Mucosa of descending colon (tissue), 3 donors: Measurements from ENCODE around the gene CTSE. TPM values are rescaled to one million over a fixed set of nuclear protein-coding genes. Genes with fewer than 3 reads are reported as not detected.

Source experiments
- ATAC-seq: fragments of 200-7000 bp; cut with Tn5 transposase; one replicate; pipeline ENCODE4 v1.9.1; 2020; ENCODE audit warnings: mild to moderate bottlenecking, moderate library complexity
- DNase-seq, 3 donors: peaks; one replicate each; pipeline ENCODE4 v3.0.0-alpha.2; 2020
- H3K36me3 ChIP-seq: fragments of 200-600 bp; one replicate; pipeline ENCODE4 v1.8.0; 2021; ENCODE audit warnings: low read depth, mild to moderate bottlenecking
- H3K4me1 ChIP-seq: fragments of 200-600 bp; one replicate; pipeline ENCODE4 v1.8.0; 2021; ENCODE audit warnings: low read depth, mild to moderate bottlenecking
- H3K4me3 ChIP-seq: fragments of 200-600 bp; one replicate; pipeline ENCODE4 v1.8.0; 2021; ENCODE audit warnings: mild to moderate bottlenecking
- H3K9me3 ChIP-seq: fragments of 200-600 bp; one replicate; pipeline ENCODE4 v1.8.0; 2021; ENCODE audit warnings: mild to moderate bottlenecking
- intact Hi-C, 2 donors: fragments of 100-400 bp; cut with DNase I in 1 of 2; cut with micrococcal nuclease in 1 of 2; formaldehyde crosslinking; loops; one replicate each; pipeline versions ENCODE4 v1.11.0 to v1.11.1; 2022; cut with DNase I, micrococcal nuclease
- total RNA-seq, 3 donors: library from RNA; stranded (reverse); fragmentation: NEBNext Ultra II Directional in 2 of 3; extraction: Animal tissue kit (Norgen Biotek cat#: 25700) in 2 of 3; gene quantifications; one replicate each; pipeline versions ENCODE4 v1.2.1 to v1.2.4, GENCODE V29; 2021 to 2023
- TF ChIP-seq, protein P1 (sequence below): fragments of 200-600 bp; IDR thresholded peaks from one replicate; pipeline ENCODE4 v1.8.0; 2022; ENCODE audit warnings: antibody characterized with exemption, mild to moderate bottlenecking
- donor health status: DM: no; HTN: no; CAD: no; lungs with moderate emphysema.
- donor health status: DM: no; HTN: no; CAD: no.
- donor health status: DM: no; HTN: yes; CAD: no.

Gene CTSE
- total RNA-seq, 3 donors from 2014 or later: 6.5 to 26.1 (median 17.7) TPM

DNA sequence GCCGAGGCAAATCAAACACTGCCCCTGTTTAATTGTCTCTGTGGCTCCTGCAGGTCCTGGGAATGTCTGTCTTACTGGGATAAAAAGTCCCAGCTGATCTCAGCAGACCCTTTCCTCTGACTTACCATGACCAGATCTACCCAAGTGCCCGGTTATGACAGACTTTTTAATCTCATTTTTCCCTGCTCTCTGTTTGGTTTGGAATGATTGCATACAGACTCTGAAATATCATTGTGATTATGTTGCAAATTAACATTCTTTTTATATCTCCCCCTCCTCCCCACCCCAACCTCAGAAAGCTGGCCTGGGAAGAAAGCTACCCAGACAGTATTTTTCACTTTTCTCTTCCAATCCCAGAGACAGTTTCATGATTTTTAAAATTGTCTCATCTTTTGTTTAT lies 36.8 kb downstream of the CTSE start:
- DNase-seq (no peak), ATAC-seq (no peak)
- Histone ChIP-seq H3K4me1 (no peaks in the 10 kb centered on the region), H3K9me3 (no peaks in the 10 kb centered on the region), H3K36me3 (no peaks in the 10 kb centered on the region), H3K4me3 (no peak overlapping the region)
- TF ChIP-seq, protein P1, sequence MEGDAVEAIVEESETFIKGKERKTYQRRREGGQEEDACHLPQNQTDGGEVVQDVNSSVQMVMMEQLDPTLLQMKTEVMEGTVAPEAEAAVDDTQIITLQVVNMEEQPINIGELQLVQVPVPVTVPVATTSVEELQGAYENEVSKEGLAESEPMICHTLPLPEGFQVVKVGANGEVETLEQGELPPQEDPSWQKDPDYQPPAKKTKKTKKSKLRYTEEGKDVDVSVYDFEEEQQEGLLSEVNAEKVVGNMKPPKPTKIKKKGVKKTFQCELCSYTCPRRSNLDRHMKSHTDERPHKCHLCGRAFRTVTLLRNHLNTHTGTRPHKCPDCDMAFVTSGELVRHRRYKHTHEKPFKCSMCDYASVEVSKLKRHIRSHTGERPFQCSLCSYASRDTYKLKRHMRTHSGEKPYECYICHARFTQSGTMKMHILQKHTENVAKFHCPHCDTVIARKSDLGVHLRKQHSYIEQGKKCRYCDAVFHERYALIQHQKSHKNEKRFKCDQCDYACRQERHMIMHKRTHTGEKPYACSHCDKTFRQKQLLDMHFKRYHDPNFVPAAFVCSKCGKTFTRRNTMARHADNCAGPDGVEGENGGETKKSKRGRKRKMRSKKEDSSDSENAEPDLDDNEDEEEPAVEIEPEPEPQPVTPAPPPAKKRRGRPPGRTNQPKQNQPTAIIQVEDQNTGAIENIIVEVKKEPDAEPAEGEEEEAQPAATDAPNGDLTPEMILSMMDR: no peak
- intact Hi-C loops: loop anchor here in 1 of 2 donors (10.0 kb wide), 1 partner anchor 118 kb away; no protein-coding TSS in a partner anchor

DNA sequence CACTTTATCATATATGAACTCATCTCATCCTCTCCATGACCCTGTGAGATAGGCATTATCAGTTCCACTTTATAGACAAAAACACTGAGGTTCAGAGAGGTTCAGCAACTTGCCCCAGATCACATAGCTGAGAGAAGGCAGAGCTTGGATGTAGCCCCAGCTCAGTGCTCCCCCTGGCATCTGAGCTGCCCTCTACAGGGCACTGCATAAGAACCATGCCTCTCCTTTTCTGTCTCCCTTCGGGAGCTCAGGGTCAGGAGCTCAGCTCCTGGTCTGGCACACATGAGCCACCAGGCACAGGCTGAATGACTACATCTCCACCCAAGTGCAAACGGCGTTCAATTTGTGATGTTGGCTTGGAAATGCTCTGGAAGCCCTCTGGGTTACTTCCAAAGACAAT lies 37.4 kb downstream of the CTSE start:
- H3K4me3 ChIP-seq: no peak overlapping the region
- intact Hi-C loops: loop anchor here in 1 of 2 donors (10.0 kb wide), 1 partner anchor 119 kb away; no protein-coding TSS in a partner anchor
- no peaks in the 10 kb centered on the region for H3K4me1 ChIP-seq
- no peak for DNase-seq
- TF ChIP-seq, protein P1: no peak
- H3K9me3 ChIP-seq: no peaks in the 10 kb centered on the region
- H3K36me3 ChIP-seq: no peaks in the 10 kb centered on the region
- no peak for ATAC-seq

DNA sequence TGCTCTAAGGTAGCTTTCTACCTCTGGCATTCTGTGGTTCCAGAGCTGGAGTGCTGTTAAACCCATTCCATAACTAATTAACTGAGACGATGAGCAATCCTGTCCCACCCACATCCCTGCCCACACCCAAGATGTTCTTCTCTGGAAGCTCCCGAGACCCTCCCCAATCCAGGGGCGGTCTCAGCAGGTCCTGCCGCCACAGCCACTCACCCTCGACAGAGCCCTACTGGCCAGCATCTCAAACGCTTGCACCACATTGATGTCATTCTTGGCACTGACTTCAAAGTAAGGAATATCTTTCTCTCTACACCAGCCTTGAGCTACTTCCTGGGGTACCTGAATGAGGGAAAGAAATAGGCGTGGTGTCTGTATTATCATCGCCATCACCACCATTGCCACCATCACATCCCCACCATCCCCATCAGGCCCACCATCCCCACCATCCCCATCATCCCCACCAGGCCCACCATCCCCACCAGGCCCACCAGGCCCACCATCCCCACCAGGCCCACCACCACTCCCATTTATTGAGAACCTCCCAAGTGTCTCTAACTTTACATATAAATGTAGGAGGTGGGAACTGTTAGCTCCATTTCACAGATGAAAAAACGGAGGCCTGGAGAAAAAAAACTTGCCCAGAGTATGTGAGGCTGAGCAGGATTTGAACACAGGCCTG lies 38.2 kb downstream of the CTSE start:
- no peaks in the 10 kb centered on the region for H3K4me1 ChIP-seq
- no peak overlapping the region for H3K4me3 ChIP-seq
- TF ChIP-seq, protein P1: no peak
- no peaks in the 10 kb centered on the region for H3K9me3 ChIP-seq
- intact Hi-C loops: loop anchor here in 1 of 2 donors (10.0 kb wide), 1 partner anchor 119 kb away; no protein-coding TSS in a partner anchor
- H3K36me3 ChIP-seq: no peaks in the 10 kb centered on the region
- DNase-seq: no peak
- ATAC-seq: no peak

- TF ChIP-seq, protein P1: peak; percentile 44
- H3K4me1 ChIP-seq: no peaks in the 10 kb centered on the region
- intact Hi-C loops: loop anchor here (5.0 to 10.0 kb wide), 2 partner anchors 121 to 123 kb away; no protein-coding TSS in a partner anchor
Measured at GRCh38 chr1:205983925-205984725, 39.6 kb downstream of the CTSE start.

DNA sequence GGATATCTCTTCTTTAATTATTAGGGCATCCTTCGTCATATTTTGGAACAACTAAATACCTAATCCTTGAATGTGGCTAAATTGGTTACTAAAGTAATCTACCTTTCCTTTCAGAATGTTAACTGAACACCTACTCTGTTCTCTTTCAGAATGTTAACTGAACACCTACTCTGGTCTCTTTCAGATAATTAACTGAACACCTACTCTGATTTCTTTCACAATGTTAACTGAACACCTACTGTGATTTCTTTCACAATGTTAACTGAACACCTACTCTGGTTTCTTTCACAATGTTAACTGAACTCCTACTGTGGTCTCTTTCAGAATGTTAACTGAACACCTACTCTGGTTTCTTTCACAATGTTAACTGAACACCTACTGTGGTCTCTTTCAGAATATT lies 42.4 kb downstream of the CTSE start:
- Histone ChIP-seq H3K4me1 (no peaks in the 10 kb centered on the region), H3K4me3 (no peak overlapping the region), H3K9me3 (no peaks in the 10 kb centered on the region), H3K36me3 (no peaks in the 10 kb centered on the region)
- ATAC-seq: no peak
- intact Hi-C loops: loop anchor here (5.0 to 10.0 kb wide), 2 partner anchors 124 to 126 kb away; no protein-coding TSS in a partner anchor
- DNase-seq: no peak
- TF ChIP-seq, protein P1: no peak

More at GRCh38 chr1:205983925-205984725, 39.6 kb downstream of the CTSE start:
- peak in 2 of 3 donors; percentile 64 to 66 for DNase-seq
- Histone ChIP-seq H3K9me3 (no peaks in the 10 kb centered on the region), H3K4me3 (no peak overlapping the region), H3K36me3 (no peaks in the 10 kb centered on the region)
- peak; percentile 79 for ATAC-seq
